Measurements from ENCODE around the gene TRABD2B.

GRCh38 chr1:47938520-47938919 lies 58.7 kb downstream of the TRABD2B start:
- no peak for TF ChIP-seq POLR2A (IDR thresholded peaks at IDR 0.05)
- TF ChIP-seq CTCF (IDR thresholded peaks at IDR 0.05) = no peak
